K562 (cell line): ENCODE results near the gene WDR93. TPM values are rescaled to one million over a fixed set of nuclear protein-coding genes. Genes with fewer than 3 reads are reported as not detected.

Experiments used
- ATAC-seq: fragments of 200-7000 bp; cut with Tn5 transposase; 3 replicates; pipeline ENCODE4 v1.9.1; 2020; ENCODE audit warnings: moderate library complexity
- BruUV-seq: library from RNA; stranded (reverse); fragments of 400-500 nt; replicated peaks from 2 replicates; lab custom pipeline; 2021; lab: Mats Ljungman, UMichigan
- CTCF ChIA-PET: fragments of 300-600 bp; formaldehyde crosslinking; extraction: SDS; loops from one replicate; lab custom pipeline; 2021; ENCODE audit warnings: low intra/inter-chr PET ratio; lab: Yijun Ruan, JAX
- POLR2A ChIA-PET: fragments of 300-600, 350-650 bp; sonication (Branson Sonifier 250); formaldehyde crosslinking; extraction: SDS; loops from one replicate; lab custom pipeline; 2021; ENCODE audit warnings: antibody characterized with exemption, inconsistent platforms; lab: Yijun Ruan, JAX
- DNase-seq, 4 experiments: peaks; one replicate each; pipeline versions ENCODE4 v3.0.0 to v3.0.0-alpha.2; 2011 to 2018; ENCODE audit warnings: low spot score in 3 of 4, mixed read lengths in 3 of 4; ENCODE audit errors: extremely low read depth in 1 of 4
- FAIRE-seq: peaks from 2 replicates; lab custom pipeline; 2011; peaks lifted over from hg19 to GRCh38; lab: Jason Lieb, UNC
- H2AFZ ChIP-seq: 2 replicates; pipeline ENCODE4 v1.6.0; 2011; ENCODE audit warnings: low read depth, low read length, control low read depth, inconsistent platforms
- H3K27ac ChIP-seq: fragments of 200-600 bp; 3 replicates; pipeline ENCODE4 v1.8.0; 2011; ENCODE audit warnings: low read depth, mild to moderate bottlenecking, control low read depth, inconsistent platforms, low read length, moderate library complexity, mixed read lengths; ENCODE audit errors: extremely low read depth
- H3K27me3 ChIP-seq, 2 experiments: fragments of 300-600 bp in 1 of 2; 2 replicates in 1 of 2; 3 replicates in 1 of 2; pipeline versions ENCODE4 v1.6.0 to v1.8.0; 2011; ENCODE audit warnings: inconsistent platforms in 2 of 2, low read length in 2 of 2, mild to moderate bottlenecking in 1 of 2, mixed read lengths in 1 of 2, moderate library complexity in 1 of 2; ENCODE audit not compliant: control insufficient read depth in 2 of 2, insufficient read depth in 2 of 2
- H3K36me3 ChIP-seq: fragments of 300-600 bp; 3 replicates; pipeline ENCODE4 v1.8.0; 2011; ENCODE audit warnings: mild to moderate bottlenecking, low read length, inconsistent platforms; ENCODE audit not compliant: control insufficient read depth, insufficient read depth
- H3K4me1 ChIP-seq, 2 experiments: fragments of 200-600 bp in 1 of 2; replicated peaks in 1 of 2; 2 replicates in 1 of 2; 3 replicates in 1 of 2; pipeline versions ENCODE4 v1.5.1 to v1.8.0; 2011; ENCODE audit warnings: inconsistent platforms in 2 of 2, low read length in 2 of 2, mild to moderate bottlenecking in 1 of 2, mixed read lengths in 1 of 2, moderate library complexity in 1 of 2; ENCODE audit not compliant: control insufficient read depth in 2 of 2, insufficient read depth in 2 of 2
- H3K4me2 ChIP-seq: 2 replicates; pipeline ENCODE4 v1.6.1; 2011; ENCODE audit warnings: low read length, control low read depth, inconsistent platforms, mixed read lengths; ENCODE audit not compliant: insufficient read depth
- H3K4me3 ChIP-seq: fragments of 200-600 bp; sonication (generic), shearing (Covaris generic); 2 replicates; pipeline ENCODE4 v1.5.1; 2016; ENCODE audit warnings: control low read depth, inconsistent platforms
- H3K79me2 ChIP-seq: fragments of 200-600 bp; 3 replicates; pipeline ENCODE4 v1.8.0; 2011; ENCODE audit warnings: low read length, inconsistent platforms; ENCODE audit not compliant: control insufficient read depth, insufficient read depth
- H3K9ac ChIP-seq, 2 experiments: 2 replicates each; pipeline versions ENCODE4 v1.6.0 to v1.6.1; 2011; ENCODE audit warnings: low read depth in 2 of 2, low read length in 2 of 2, control low read depth in 1 of 2, inconsistent platforms in 1 of 2, mild to moderate bottlenecking in 1 of 2, mixed read lengths in 1 of 2; ENCODE audit not compliant: insufficient read depth in 1 of 2
- H3K9me1 ChIP-seq: one replicate; pipeline ENCODE4 v1.6.0; 2011; ENCODE audit warnings: inconsistent platforms, mild to moderate bottlenecking, low read length, moderate library complexity; ENCODE audit not compliant: control insufficient read depth, insufficient read depth
- H3K9me3 ChIP-seq: replicated peaks from 2 replicates; pipeline ENCODE4 v1.5.1; 2011; ENCODE audit warnings: low read depth, low read length, inconsistent platforms; ENCODE audit not compliant: control insufficient read depth, insufficient read depth
- H4K20me1 ChIP-seq: replicated peaks from 2 replicates; pipeline ENCODE4 v1.6.1; 2011; ENCODE audit warnings: low read length, inconsistent platforms, mixed read lengths; ENCODE audit not compliant: control insufficient read depth, insufficient read depth
- BRD4 ChIP-seq: fragments of 200-600 bp; sonication (generic); IDR thresholded peaks from 2 replicates; pipeline ENCODE4 v1.6.1; 2017; ENCODE audit warnings: inconsistent platforms
- C11orf30 ChIP-seq: fragments of 450-650 bp; IDR thresholded peaks from 2 replicates; pipeline ENCODE4 v1.6.1; 2016; ENCODE audit warnings: low read depth, mild to moderate bottlenecking
- CBFB ChIP-seq: sonication (generic); formaldehyde crosslinking; IDR thresholded peaks from 2 replicates; pipeline ENCODE4 v1.4.0; 2020; ENCODE audit warnings: mild to moderate bottlenecking, missing genetic modification reagents
- ESRRA ChIP-seq: fragments of 450-650 bp; IDR thresholded peaks from 2 replicates; pipeline ENCODE4 v1.6.1; 2014; ENCODE audit warnings: low read depth, mild to moderate bottlenecking, moderate library complexity, borderline replicate concordance
- MAFF ChIP-seq: IDR thresholded peaks from 2 replicates; pipeline ENCODE4 v1.6.1; 2012; ENCODE audit warnings: low read length, improper control_type of control experiment
- MAFG ChIP-seq: fragments of 450-650 bp; conservative IDR thresholded peaks from 2 replicates; pipeline ENCODE4 v1.6.1; 2016; ENCODE audit warnings: missing genetic modification characterization, missing compliant biosample characterization
- MAFK ChIP-seq: IDR thresholded peaks from 2 replicates; pipeline ENCODE4 v1.6.1; 2011; ENCODE audit warnings: low read length, improper control_type of control experiment
- MIER1 ChIP-seq: fragments of 450-650 bp; IDR thresholded peaks from 2 replicates; pipeline ENCODE4 v1.6.1; 2016; ENCODE audit warnings: antibody characterized with exemption, mild to moderate bottlenecking, low read depth
- NFE2 ChIP-seq: IDR thresholded peaks from 2 replicates; pipeline ENCODE4 v1.6.1; 2014; ENCODE audit warnings: antibody characterized with exemption, low read depth
- TRIM24 ChIP-seq, 2 experiments: fragments of 450-650 bp; IDR thresholded peaks; 2 replicates each; pipeline ENCODE4 v1.6.1; 2016
- ZBTB9 ChIP-seq: fragments of 450-650 bp; formaldehyde crosslinking; IDR thresholded peaks from 2 replicates; pipeline ENCODE4 v1.4.0; 2020; ENCODE audit warnings: mild to moderate bottlenecking, moderate library complexity
- ZNF274 ChIP-seq: IDR thresholded peaks from 2 replicates; pipeline ENCODE4 v1.6.1; 2011; ENCODE audit warnings: low read depth, mild to moderate bottlenecking, low read length, moderate library complexity, borderline replicate concordance
- ZNF316 ChIP-seq: fragments of 450-650 bp; IDR thresholded peaks from 2 replicates; pipeline ENCODE4 v1.6.1; 2016
- ZNF584 ChIP-seq: fragments of 200-800 bp; sonication (Bioruptor generic); IDR thresholded peaks from 2 replicates; pipeline ENCODE4 v1.6.1; 2016; ENCODE audit warnings: low read depth, mild to moderate bottlenecking, missing genetic modification characterization, missing compliant biosample characterization
- WGBS: fragments of 100-300 bp; shearing (Covaris generic); methylation state at CpG from one replicate; pipeline ENCODE4 v1.1.6; 2016; ENCODE audit warnings: low coverage, mixed read lengths; ENCODE audit not compliant: insufficient coverage; ENCODE audit errors: missing lambda C conversion rate; 5-methylcytosine and 5-hydroxymethylcytosine counted together
- in situ Hi-C: fragments of 300-500 bp; cut with MboI; formaldehyde crosslinking; loops from 4 replicates; pipeline ENCODE4 v1.15.0; 2018; ENCODE audit warnings: inconsistent platforms, mixed read lengths
- intact Hi-C: fragments of 100-400 bp; cut with micrococcal nuclease; formaldehyde crosslinking; loops from 2 replicates; pipeline ENCODE4 v1.14.2; 2022
- polyA plus RNA-seq, 8 experiments: library from polyadenylated mRNA; depleted of rRNA in 4 of 8; stranded (reverse) in 5 of 8; unstranded in 3 of 8; fragments of >200 nt; fragmentation: Nextera tagmentation in 2 of 8; fragmentation: Illumina TruSeq in 1 of 8; extraction: Ambion mirVana in 2 of 8; extraction: Trizol in 1 of 8; gene quantifications; 2 replicates each; pipeline versions ENCODE4 v1.2.1 to v1.2.3, GENCODE V29; 2011 to 2014; ENCODE audit warnings: inconsistent platforms in 1 of 8, missing spikeins in 1 of 8
- total RNA-seq, 7 experiments: library from RNA; depleted of rRNA in 6 of 7; stranded (reverse); fragments of >200 nt in 6 of 7; fragmentation: Illumina TruSeq in 2 of 7; extraction: Trizol in 2 of 7; gene quantifications; 2 replicates each; pipeline versions ENCODE4 v1.2.1 to v1.2.3, GENCODE V29; 2011 to 2021; ENCODE audit warnings: low replicate concordance in 1 of 7

Gene WDR93
- total and polyA plus RNA-seq, 9 of the 15 experiments (the other 6 are each of a cell fraction or from before 2014, with no cell fraction given): not detected

DNA sequence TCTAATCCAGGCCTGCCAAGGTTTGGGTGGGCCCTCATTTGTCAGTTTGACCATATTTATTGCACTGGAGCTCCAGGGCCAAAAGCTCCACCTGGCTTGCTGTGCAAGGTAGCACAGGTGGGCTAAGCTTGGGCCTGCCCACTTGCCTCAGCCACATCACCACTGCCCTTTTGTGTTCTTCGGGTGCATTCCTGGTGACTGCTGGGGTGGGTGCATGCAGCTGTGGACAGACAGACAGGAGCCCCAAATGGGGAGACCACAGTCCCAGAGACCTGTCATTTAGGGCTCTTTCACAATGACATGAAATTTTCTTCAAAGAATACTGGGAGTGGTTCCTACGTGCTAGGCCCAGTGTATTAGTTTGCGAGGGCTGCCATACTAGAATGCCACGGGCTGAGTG is 88.2 kb downstream of the WDR93 start:
- peak overlapping the region in 1 of 2 experiments; percentile 80; a peak in 1 of 4 replicates for H3K9ac ChIP-seq
- no peaks in the 10 kb centered on the region for H3K79me2 ChIP-seq
- H3K4me1 ChIP-seq: peaks cover 35 to 43% of the 10 kb centered on the region in 2 experiments
- ATAC-seq (no peak), FAIRE-seq (no peak), DNase-seq (no peak)
- H3K4me3 ChIP-seq: no peak overlapping the region
- CTCF ChIA-PET: no interaction called here
- intact Hi-C loops: no loop called here
- no peak overlapping the region for H2AFZ ChIP-seq
- no peak overlapping the region for H3K27ac ChIP-seq
- no peaks in the 10 kb centered on the region for H3K36me3 ChIP-seq
- in situ Hi-C loops: no loop called here
- H3K4me2 ChIP-seq: no peak overlapping the region
- WGBS: 73% methylated on average over 4 of the region's 4 CpGs
- H3K9me3 ChIP-seq: no peaks in the 10 kb centered on the region
- TF ChIP-seq MIER1: no peak
- H3K9me1 ChIP-seq: peaks cover 3% of the 10 kb centered on the region
- H3K27me3 ChIP-seq: no peaks in the 10 kb centered on the region
- H4K20me1 ChIP-seq: no peaks in the 10 kb centered on the region
- POLR2A ChIA-PET: interaction anchor here (1.3 kb wide), 1 partner anchor 18 kb away, joined by 3 read pairs; no protein-coding TSS in a partner anchor
- no TSS peak for BruUV-seq

GRCh38 chr15:89780601-89781000 is 90.0 kb downstream of the WDR93 start:
- POLR2A ChIA-PET: interaction anchor here (0.7 to 1.2 kb wide), 4 partner anchors 14 to 82 kb away, joined by 3 to 4 read pairs (median 4); no protein-coding TSS in a partner anchor
- H2AFZ ChIP-seq: peak overlapping the region; percentile 57; the same call in 1 of the 2 replicates
- in situ Hi-C loops: loop anchor here (10.0 kb wide), 1 partner anchor 454 kb away; the partner anchor contains the start of genes CIB1 and GDPGP1
- DNase-seq (no peak), FAIRE-seq (no peak), ATAC-seq (no peak)
- H3K4me3 ChIP-seq: no peak overlapping the region
- H3K9me3 ChIP-seq: no peaks in the 10 kb centered on the region
- intact Hi-C loops: no loop called here
- no peaks in the 10 kb centered on the region for H4K20me1 ChIP-seq
- H3K79me2 ChIP-seq: no peaks in the 10 kb centered on the region
- no peak overlapping the region; the same call in 1 of the 2 replicates for H3K4me2 ChIP-seq
- H3K36me3 ChIP-seq: no peaks in the 10 kb centered on the region
- no TSS peak for BruUV-seq
- 0 out of 3 replicates have a peak overlapping the region, but pooled peaks have one; percentile 10 for H3K27ac ChIP-seq
- CTCF ChIA-PET: no interaction called here
- H3K27me3 ChIP-seq: no peaks in the 10 kb centered on the region
- H3K9me1 ChIP-seq: no peaks in the 10 kb centered on the region
- peak; percentile 71 for TF ChIP-seq MAFG (tag)
- TF ChIP-seq MAFK: peak; percentile 40
- no peak for TF ChIP-seq ZNF274
- TF ChIP-seq ESRRA: peak; percentile 83
- TF ChIP-seq NFE2: peak; percentile 18; the same call in 1 of the 2 replicates
- peak; percentile 83 for TF ChIP-seq C11orf30
- TF ChIP-seq TRIM24 (IDR thresholded peaks at IDR 0.05): no peak
- peak; percentile 84 for TF ChIP-seq ZNF316
- peak; percentile 49; the same call in 1 of the 2 replicates for TF ChIP-seq MAFF
- TF ChIP-seq BRD4: no peak
- TF ChIP-seq ZBTB9: no peak
- no peak for TF ChIP-seq CBFB (CRISPR knock-in tag)
- no peak for TF ChIP-seq ZNF584 (CRISPR knock-in tag)
- peaks cover 37 to 57% of the 10 kb centered on the region in 2 experiments for H3K4me1 ChIP-seq
- peak overlapping the region in 1 of 2 experiments; percentile 47; a peak in 2 of 4 replicates for H3K9ac ChIP-seq
- WGBS: 55% methylated on average over 6 of the region's 6 CpGs
